HUDEP-2 (cell line): Measurements from ENCODE around the gene PGRMC2.
"Not testable (repeated sequence)": the region's sequence is repeated elsewhere in the genome, so short reads cannot be mapped to it uniquely, and the experiment has no call there.

Experiments
- DNase-seq, 76 experiments: peaks; one replicate each; lab custom pipeline; 2025; ENCODE audit not compliant: unreplicated experiment in 76 of 76; lab: John Stamatoyannopoulos, UW

The PGRMC2 gene

GRCh38 chr4:128275346-128275745 lies 12.3 kb downstream of the PGRMC2 start:
- DNase-seq = no peak

DNA sequence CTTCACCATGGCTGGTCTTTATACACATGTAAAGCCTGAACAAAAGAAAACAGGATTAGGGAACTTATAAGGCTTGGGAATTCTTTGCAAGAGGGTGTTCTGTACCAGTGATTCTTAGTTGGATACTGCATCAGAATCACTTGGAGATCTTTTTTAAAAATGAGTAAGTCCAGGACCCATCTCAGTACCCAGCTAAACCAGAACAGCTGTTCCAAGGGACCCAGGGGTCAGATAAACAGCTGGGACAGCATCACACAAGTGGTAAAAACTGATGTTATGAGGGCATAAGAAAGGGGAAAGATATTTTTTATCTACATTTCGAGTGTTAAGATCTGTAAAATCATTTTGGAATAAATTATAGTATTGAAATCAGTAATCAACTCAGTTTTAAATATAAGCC lies 16.1 kb downstream of the PGRMC2 start:
- no peak for DNase-seq

GRCh38 chr4:128268970-128269369 lies 18.6 kb downstream of the PGRMC2 start:
- DNase-seq = no peak

- no peak for DNase-seq
These were observed 19.9 kb downstream of the PGRMC2 start for GRCh38 chr4:128267745-128268144.

GRCh38 chr4:128267171-128267570 lies 20.4 kb downstream of the PGRMC2 start:
- DNase-seq = not testable (repeated sequence)

DNA sequence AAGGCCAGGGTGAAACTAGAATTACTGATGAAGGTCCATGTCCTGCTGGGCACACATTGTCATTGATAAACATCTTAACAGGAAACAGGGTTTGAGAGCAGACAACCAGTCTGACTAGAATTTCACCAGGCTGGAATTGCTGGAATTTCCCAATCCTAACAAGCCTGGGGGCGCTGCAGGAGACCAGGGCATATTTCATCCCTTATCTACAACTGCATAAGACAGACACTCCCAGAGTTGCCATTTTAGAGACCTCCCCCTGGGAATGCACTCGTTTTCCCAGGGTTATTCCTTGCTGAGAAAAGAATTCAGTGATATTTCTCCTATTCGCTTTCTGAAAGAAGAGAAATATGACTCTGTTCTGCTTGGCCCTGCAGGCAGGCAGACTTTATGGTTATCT lies 22.1 kb downstream of the PGRMC2 start:
- DNase-seq = not testable (repeated sequence)

- DNase-seq = not testable (repeated sequence)
These were observed 27.7 kb downstream of the PGRMC2 start for GRCh38 chr4:128259889-128260288.

DNA sequence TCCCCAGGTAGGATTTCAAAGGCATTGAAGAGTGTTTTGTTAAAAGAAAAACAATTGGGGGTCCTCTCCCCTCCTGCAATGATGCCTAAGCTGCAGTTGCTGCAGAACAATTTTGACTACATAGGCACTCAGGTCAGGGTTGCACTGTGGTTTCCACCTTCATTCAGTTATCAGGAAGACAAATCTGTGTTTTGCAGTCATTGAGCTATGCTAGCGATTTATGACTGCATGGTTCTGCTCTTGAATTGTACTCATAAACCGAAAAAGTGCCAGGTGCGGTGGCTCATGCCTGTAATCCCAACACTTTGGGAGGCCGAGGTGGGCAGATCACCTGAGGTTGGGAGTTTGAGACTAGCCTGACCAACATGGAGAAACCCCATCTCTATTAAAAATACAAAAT lies 29.4 kb downstream of the PGRMC2 start:
- not testable (repeated sequence) for DNase-seq

GRCh38 chr4:128256539-128256938 lies 31.1 kb downstream of the PGRMC2 start:
- no peak for DNase-seq

- DNase-seq = no peak
These were observed 31.7 kb downstream of the PGRMC2 start for GRCh38 chr4:128255906-128256305.

DNA sequence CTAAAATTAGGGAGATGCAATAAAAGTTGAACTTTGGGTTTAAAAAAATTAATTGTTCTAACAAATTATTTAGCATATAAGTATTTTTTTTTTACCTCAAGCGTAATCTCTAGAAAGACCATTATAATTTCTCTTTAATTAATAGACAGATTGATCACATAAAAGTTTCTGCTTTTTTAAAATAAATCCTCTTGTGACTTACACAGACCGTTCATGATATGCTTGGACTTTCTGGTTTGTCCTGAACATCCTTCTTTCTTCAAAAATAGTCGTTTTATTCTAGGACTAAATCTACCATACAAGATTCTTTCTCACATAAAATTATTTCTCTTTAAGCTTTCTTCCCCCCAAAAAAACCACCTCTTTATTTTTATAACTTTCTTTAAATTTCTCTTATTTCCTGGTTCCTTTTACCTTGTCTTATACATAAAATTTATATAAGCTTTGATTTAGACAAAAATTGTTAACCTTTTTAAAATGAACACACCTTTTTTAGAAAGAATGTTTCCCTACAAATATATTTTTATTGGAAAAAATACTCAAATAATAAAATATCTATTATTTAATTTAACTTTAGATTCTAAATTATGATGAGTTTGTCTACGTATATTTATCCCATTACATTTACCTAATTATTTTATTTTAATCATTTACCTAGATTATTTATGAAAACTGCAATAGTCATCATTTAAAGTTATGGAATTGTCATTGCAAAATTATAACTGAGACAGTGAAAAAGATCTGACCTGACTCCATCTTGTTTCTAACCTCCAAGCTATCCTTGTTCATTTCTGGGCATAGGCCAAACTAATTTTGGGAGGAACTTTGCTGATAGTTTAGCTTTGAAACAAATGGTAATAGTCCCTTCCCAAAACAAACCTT lies 37.6 kb downstream of the PGRMC2 start:
- no peak for DNase-seq

DNA sequence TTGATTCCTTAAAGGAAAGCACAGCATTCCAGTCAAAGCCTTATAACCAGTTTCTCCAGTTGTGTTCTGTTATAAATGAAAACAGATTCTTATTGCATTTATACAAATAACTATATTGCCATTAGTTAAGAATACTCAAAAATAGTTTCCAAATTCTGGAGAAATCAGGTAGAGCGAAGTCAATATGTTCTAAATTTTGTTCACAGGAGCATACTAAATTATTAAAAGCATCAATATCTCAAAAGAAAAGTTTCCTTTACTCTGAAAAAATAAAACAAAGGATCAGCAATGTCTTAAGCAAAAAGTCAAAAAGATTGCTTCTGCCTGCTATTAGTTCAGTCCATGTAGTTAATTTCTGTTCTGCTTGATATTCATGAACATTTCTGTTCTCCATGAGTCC lies 39.7 kb downstream of the PGRMC2 start:
- no peak for DNase-seq

- not testable (repeated sequence) for DNase-seq
These were observed 42.2 kb downstream of the PGRMC2 start for GRCh38 chr4:128245391-128245790.

DNA sequence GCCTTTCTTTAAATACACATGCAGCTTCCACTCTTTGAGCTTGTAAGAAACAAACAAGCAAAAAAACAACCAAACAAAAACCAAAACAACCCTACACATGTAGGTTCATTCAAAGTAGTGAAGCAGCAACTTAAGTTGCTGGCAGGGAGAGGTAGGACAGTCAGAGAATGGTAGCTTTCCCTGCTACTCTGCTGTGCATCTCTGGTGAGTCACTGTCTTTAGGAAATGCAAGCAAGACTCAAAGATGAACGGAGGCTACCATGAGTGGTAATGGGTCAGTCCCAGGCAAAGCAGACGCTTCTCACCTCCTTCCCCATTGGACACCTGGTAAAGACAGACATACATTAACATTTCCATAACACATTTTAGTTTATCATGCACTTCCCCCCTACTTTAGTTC lies 43.2 kb downstream of the PGRMC2 start:
- DNase-seq = no peak

DNA sequence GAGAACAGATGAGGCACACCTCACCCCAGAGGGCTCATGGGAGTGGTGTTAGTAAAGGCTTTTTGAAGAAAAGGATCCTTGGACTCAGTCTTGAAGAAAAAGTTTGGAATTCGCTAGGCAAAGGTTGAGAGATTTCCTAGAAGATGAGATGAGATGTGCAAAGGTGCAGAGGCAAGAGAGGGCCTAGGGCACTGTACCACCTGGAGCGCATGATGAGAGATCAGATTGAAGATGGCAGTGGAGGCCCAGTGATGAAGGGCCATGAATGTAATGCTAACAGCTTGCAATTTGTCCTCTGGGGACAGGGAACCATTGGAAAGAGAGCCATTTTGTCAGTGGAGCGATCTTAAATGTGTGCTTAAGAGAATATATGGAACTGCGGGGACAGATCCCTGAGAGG lies 45.0 kb downstream of the PGRMC2 start:
- DNase-seq = no peak

- DNase-seq = no peak
These were observed 45.6 kb downstream of the PGRMC2 start for GRCh38 chr4:128241981-128242380.

DNA sequence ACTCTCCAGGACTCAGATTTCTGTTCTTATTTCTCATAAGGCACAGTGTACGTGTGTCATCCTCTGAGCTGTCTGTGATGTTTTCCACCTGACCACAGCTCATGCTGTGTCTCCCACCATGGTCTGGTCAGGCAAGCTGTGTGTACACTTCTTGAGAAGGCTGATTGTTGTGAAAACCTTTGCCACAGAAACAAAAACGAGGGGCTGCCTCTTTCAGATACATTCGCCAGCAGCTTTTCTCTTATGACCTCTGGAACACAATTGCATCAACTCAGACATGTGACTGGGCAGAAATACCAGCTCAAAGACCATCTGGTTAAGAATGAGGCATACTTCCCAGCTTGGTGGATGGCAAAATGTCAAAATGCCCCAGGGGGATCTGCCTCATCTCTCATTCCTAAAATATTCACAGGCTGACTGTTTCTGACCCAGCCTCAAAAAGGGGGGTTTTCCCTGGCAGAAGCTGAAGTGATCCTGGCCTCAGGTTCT lies 46.1 kb downstream of the PGRMC2 start:
- no peak for DNase-seq

DNA sequence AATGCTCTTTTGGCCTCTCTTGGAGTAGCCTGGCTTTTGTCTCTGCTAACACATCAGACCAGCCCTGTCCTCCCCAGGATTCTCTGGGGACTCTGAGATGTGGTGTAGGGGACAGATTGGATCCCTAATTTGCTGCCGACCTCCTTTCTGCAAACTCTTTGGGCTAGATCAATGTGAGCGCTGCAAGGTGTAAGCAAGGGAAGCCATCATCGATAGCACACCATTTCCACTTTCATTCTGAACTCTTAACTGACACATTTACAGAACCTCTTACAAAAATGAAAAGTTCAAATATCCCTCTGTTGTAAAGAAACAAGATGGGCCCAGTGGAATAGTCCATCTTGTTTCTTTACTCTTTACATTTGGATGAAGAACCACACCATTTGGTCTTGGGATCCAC lies 46.6 kb downstream of the PGRMC2 start:
- no peak for DNase-seq

- no peak for DNase-seq
These were observed 52.8 kb downstream of the PGRMC2 start for GRCh38 chr4:128234836-128235235.

DNA sequence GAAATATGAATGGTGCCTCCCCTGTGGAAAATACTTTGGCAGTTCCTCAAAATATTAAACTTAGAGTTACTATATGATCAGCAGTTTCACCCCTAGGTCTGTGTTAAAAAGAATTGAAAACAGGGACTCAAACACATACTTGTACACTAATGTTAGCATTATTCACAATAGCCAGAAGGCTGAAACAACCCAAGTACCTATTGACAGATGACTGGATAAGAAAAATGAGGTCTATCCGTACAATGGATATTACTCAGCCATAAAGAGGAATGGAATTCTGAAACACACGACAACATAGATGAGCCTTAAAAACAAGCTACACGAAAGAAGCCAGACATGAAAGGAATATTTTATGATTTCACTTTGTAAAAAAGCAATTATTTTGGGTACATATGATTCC lies 54.9 kb downstream of the PGRMC2 start:
- DNase-seq = no peak

GRCh38 chr4:128228845-128229795 lies 58.5 kb downstream of the PGRMC2 start:
- no peak for DNase-seq
